Right lobe of liver (tissue), 6 donors: ENCODE data around the gene TRPM6. TPM values are rescaled to one million over a fixed set of nuclear protein-coding genes. Genes with fewer than 3 reads are reported as not detected.

ENCODE experiments used
- ATAC-seq, 4 donors: fragments of 200-7000 bp; cut with Tn5 transposase; one replicate each; pipeline ENCODE4 v1.9.1; 2020; ENCODE audit warnings: mild to moderate bottlenecking in 4 of 4, moderate library complexity in 4 of 4
- DNase-seq, 3 donors: peaks; one replicate each; pipeline ENCODE4 v3.0.0-alpha.2; 2020
- H3K27ac ChIP-seq, 3 donors: fragments of 200-600 bp; one replicate each; pipeline ENCODE4 v1.8.0; 2022
- H3K27me3 ChIP-seq, 2 donors: fragments of 200-600 bp; one replicate each; pipeline ENCODE4 v1.8.0; 2022
- H3K36me3 ChIP-seq, 4 donors: fragments of 200-600 bp; sonication (generic) in 1 of 4; one replicate each; pipeline versions ENCODE4 v1.5.1 to v1.8.0; 2017 to 2022; ENCODE audit warnings: control low read depth in 1 of 4
- H3K4me1 ChIP-seq, 4 donors: fragments of 200-600 bp; sonication (generic) in 1 of 4; one replicate each; pipeline versions ENCODE4 v1.5.1 to v1.8.0; 2017 to 2022; ENCODE audit warnings: control low read depth in 1 of 4
- H3K4me3 ChIP-seq, 3 donors: fragments of 200-600 bp; one replicate each; pipeline ENCODE4 v1.8.0; 2022
- H3K9me3 ChIP-seq, 4 donors: fragments of 200-600 bp; sonication (generic) in 1 of 4; one replicate each; pipeline versions ENCODE4 v1.5.1 to v1.8.0; 2017 to 2022; ENCODE audit warnings: control low read depth in 1 of 4
- CTCF ChIP-seq, 4 donors: fragments of 200-600 bp in 3 of 4; fragments of 450-650 bp in 1 of 4; IDR thresholded peaks; one replicate each; pipeline versions ENCODE4 v1.5.1 to v1.8.0; 2016 to 2022; ENCODE audit warnings: antibody characterized with exemption in 4 of 4, mild to moderate bottlenecking in 2 of 4
- POLR2A ChIP-seq: fragments of 450-650 bp; IDR thresholded peaks from one replicate; pipeline ENCODE4 v1.6.1; 2017; ENCODE audit warnings: antibody characterized with exemption, mild to moderate bottlenecking
- WGBS: methylation state at CpG from one replicate; pipeline ENCODE4 v1.1.6; 2018; ENCODE audit warnings: low coverage, low lambda C conversion rate; ENCODE audit not compliant: insufficient coverage; ENCODE audit errors: missing lambda C conversion rate; 5-methylcytosine and 5-hydroxymethylcytosine counted together
- intact Hi-C, 2 donors: fragments of 100-400 bp; cut with DNase I; formaldehyde crosslinking; loops; one replicate each; pipeline versions ENCODE4 v1.11.2 to v1.14.1; 2022
- total RNA-seq, 6 experiments: library from RNA; depleted of rRNA in 2 of 6; stranded (reverse); fragments of >200 nt in 2 of 6; fragmentation: NEBNext Ultra II Directional in 3 of 6; extraction: Animal tissue kit (Norgen Biotek cat#: 25700) in 3 of 6; gene quantifications; one replicate each; pipeline versions ENCODE4 v1.1.0 to v1.2.4, GENCODE V29; 2016 to 2023
- donor health status: DM: no; HTN: yes; CAD: no.
- donor health status: DM: no; HTN: no; CAD: no.
- donor health status: DM: no; HTN: no; CAD: no.
- donor health status: DM: no; HTN: yes; CAD: no.
- donor health status: DM: no; HTN: yes; CAD: no.

The TRPM6 gene
- total RNA-seq, 6 experiments from 2014 or later: 0.05 to 0.24 (median 0.15) TPM; not detected in 1

GRCh38 chr9:74887981-74888370 is 255 bp upstream of the TRPM6 start:
- intact Hi-C loops: no loop called here
- peak overlapping the region; percentile 50 to 57 (median 56) for H3K4me3 ChIP-seq
- TF ChIP-seq CTCF (IDR thresholded peaks at IDR 0.05) (no peak), POLR2A (no peak)
- ATAC-seq: no peak
- no peaks in the 10 kb centered on the region for H3K4me1 ChIP-seq
- no peaks in the 10 kb centered on the region for H3K27me3 ChIP-seq
- no peaks in the 10 kb centered on the region for H3K9me3 ChIP-seq
- no peak for DNase-seq
- WGBS: 64% methylated on average over 4 of the region's 4 CpGs
- no peaks in the 10 kb centered on the region for H3K36me3 ChIP-seq
- H3K27ac ChIP-seq: no peak overlapping the region

GRCh38 chr9:74876382-74876949 is 11.3 kb downstream of the TRPM6 start:
- ATAC-seq: no peak
- intact Hi-C loops: no loop called here
- 59% methylated on average over 3 of the region's 3 CpGs for WGBS
- Histone ChIP-seq H3K27ac (no peak overlapping the region), H3K36me3 (no peaks in the 10 kb centered on the region), H3K4me3 (no peak overlapping the region), H3K9me3 (no peaks in the 10 kb centered on the region), H3K27me3 (no peaks in the 10 kb centered on the region), H3K4me1 (no peaks in the 10 kb centered on the region)
- no peak for DNase-seq
- TF ChIP-seq POLR2A (no peak), CTCF (IDR thresholded peaks at IDR 0.05) (no peak)

- no peaks in the 10 kb centered on the region for H3K36me3 ChIP-seq
Observed at GRCh38 chr9:74875656-74876055, 12.1 kb downstream of the TRPM6 start.

GRCh38 chr9:74874220-74874619 is 13.5 kb downstream of the TRPM6 start:
- Histone ChIP-seq H3K4me1 (no peaks in the 10 kb centered on the region), H3K9me3 (no peaks in the 10 kb centered on the region), H3K4me3 (no peak overlapping the region), H3K36me3 (no peaks in the 10 kb centered on the region), H3K27me3 (no peaks in the 10 kb centered on the region), H3K27ac (no peak overlapping the region)
- intact Hi-C loops: no loop called here
- WGBS: 53% methylated on average over 2 of the region's 2 CpGs
- TF ChIP-seq CTCF (IDR thresholded peaks at IDR 0.05) (no peak), POLR2A (no peak)
- ATAC-seq: peak in 2 of 4 donors; percentile 56 to 59
- no peak for DNase-seq

More at GRCh38 chr9:74875656-74876055, 12.1 kb downstream of the TRPM6 start:
- no peaks in the 10 kb centered on the region for H3K4me1 ChIP-seq
- DNase-seq (no peak), ATAC-seq (no peak)
- H3K27ac ChIP-seq: no peak overlapping the region
- TF ChIP-seq POLR2A: no peak
- no peak for TF ChIP-seq CTCF (IDR thresholded peaks at IDR 0.05)
- intact Hi-C loops: no loop called here
- H3K27me3 ChIP-seq: no peaks in the 10 kb centered on the region
- H3K4me3 ChIP-seq: no peak overlapping the region
- no peaks in the 10 kb centered on the region for H3K9me3 ChIP-seq
- WGBS: 55% methylated on average over 1 of the region's 1 CpG
